Measurements from ENCODE around the gene NLRP6. TPM values are rescaled to one million over a fixed set of nuclear protein-coding genes. Genes with fewer than 3 reads are reported as not detected.

Gene NLRP6
- total and polyA plus RNA-seq, 4 experiments from 2014 or later, result 1.4 to 26.3 (median 18.4) TPM

Other genes with a start within 250 kb of the NLRP6 start
- gene SCGB1C1, start 85.3 kb upstream of the NLRP6 start, total RNA-seq, result not detected
- gene SCGB1C1, start 85.3 kb upstream of the NLRP6 start, polyA plus RNA-seq, result not detected
- gene BET1L, start 71.0 kb upstream of the NLRP6 start, total RNA-seq, result 100 to 1,000 TPM; 122 to 129 TPM
- 10 to 100 TPM; 61.9 to 64.5 TPM for gene BET1L, start 71.0 kb upstream of the NLRP6 start, polyA plus RNA-seq
- gene RIC8A, start 70.7 kb upstream of the NLRP6 start, total RNA-seq, result 100 to 1,000 TPM in 1 of 2 experiments, 10 to 100 TPM in 1; 96.7 to 111 TPM
- gene RIC8A, start 70.7 kb upstream of the NLRP6 start, polyA plus RNA-seq, result 100 to 1,000 TPM in 1 of 2 donors, 10 to 100 TPM in 1; 91.2 to 106 TPM
- 10 to 100 TPM; 26.5 to 30.7 TPM for gene SIRT3, start 42.1 kb upstream of the NLRP6 start, total RNA-seq
- 10 to 100 TPM; 11.2 to 11.6 TPM for gene SIRT3, start 42.1 kb upstream of the NLRP6 start, polyA plus RNA-seq
- gene PSMD13, start 41.4 kb upstream of the NLRP6 start, total RNA-seq, result 100 to 1,000 TPM in 1 of 2 experiments, 10 to 100 TPM in 1; 99.9 to 107 TPM
- gene PSMD13, start 41.4 kb upstream of the NLRP6 start, polyA plus RNA-seq, result 100 to 1,000 TPM; 179 to 247 TPM
- gene PGGHG, start 10.7 kb downstream of the NLRP6 start, total RNA-seq, result 100 to 1,000 TPM; 304 TPM
- gene PGGHG, start 10.7 kb downstream of the NLRP6 start, polyA plus RNA-seq, result 1 to 10 TPM; 3.0 to 5.6 TPM
- not detected for gene IFITM5, start 21.1 kb downstream of the NLRP6 start, total RNA-seq
- gene IFITM5, start 21.1 kb downstream of the NLRP6 start, polyA plus RNA-seq, result not detected
- gene IFITM2, start 29.4 kb downstream of the NLRP6 start, total RNA-seq, result 100 to 1,000 TPM; 202 to 203 TPM
- gene IFITM2, start 29.4 kb downstream of the NLRP6 start, polyA plus RNA-seq, result 1,000 to 10,000 TPM; 2,491 to 3,716 TPM
- 100 to 1,000 TPM; 119 to 121 TPM for gene IFITM1, start 35.6 kb downstream of the NLRP6 start, total RNA-seq
- 1,000 to 10,000 TPM; 2,073 to 2,173 TPM for gene IFITM1, start 35.6 kb downstream of the NLRP6 start, polyA plus RNA-seq
- gene IFITM3, start 42.5 kb downstream of the NLRP6 start, total RNA-seq, result 1 to 10 TPM; 6.2 to 7.2 TPM
- 100 to 1,000 TPM in 1 of 2 donors, 1 to 10 TPM in 1; 9.1 to 108 TPM for gene IFITM3, start 42.5 kb downstream of the NLRP6 start, polyA plus RNA-seq
- 1 to 10 TPM; 2.2 to 2.4 TPM for gene B4GALNT4, start 91.1 kb downstream of the NLRP6 start, total RNA-seq
- gene B4GALNT4, start 91.1 kb downstream of the NLRP6 start, polyA plus RNA-seq, result not detected
- not detected for gene PKP3, start 115.8 kb downstream of the NLRP6 start, total RNA-seq
- gene PKP3, start 115.8 kb downstream of the NLRP6 start, polyA plus RNA-seq, result under 1 TPM in 1 of 2 donors, not detected in 1; 0.14 TPM
- gene SIGIRR, start 136.6 kb downstream of the NLRP6 start, total RNA-seq, result 100 to 1,000 TPM; 437 to 440 TPM
- gene SIGIRR, start 136.6 kb downstream of the NLRP6 start, polyA plus RNA-seq, result 100 to 1,000 TPM; 235 to 242 TPM
- 100 to 1,000 TPM; 120 to 123 TPM for gene ANO9, start 163.6 kb downstream of the NLRP6 start, total RNA-seq
- 10 to 100 TPM in 1 of 2 donors, 1 to 10 TPM in 1; 9.4 to 15.5 TPM for gene ANO9, start 163.6 kb downstream of the NLRP6 start, polyA plus RNA-seq
- 10 to 100 TPM; 23.3 to 26.1 TPM for gene PTDSS2, start 171.9 kb downstream of the NLRP6 start, total RNA-seq
- gene PTDSS2, start 171.9 kb downstream of the NLRP6 start, polyA plus RNA-seq, result 1 to 10 TPM; 5.5 to 6.3 TPM
- gene RNH1, start 228.8 kb downstream of the NLRP6 start, total RNA-seq, result 100 to 1,000 TPM in 1 of 2 experiments, 10 to 100 TPM in 1; 98.4 to 105 TPM
- gene RNH1, start 228.8 kb downstream of the NLRP6 start, polyA plus RNA-seq, result 100 to 1,000 TPM; 164 to 187 TPM

Data from CD4-positive, alpha-beta memory T cell (primary cell).